OCI-LY1 (cell line): ENCODE measurements around the gene ZNF785.

ENCODE experiments used
- H2AFZ ChIP-seq: fragments of 200-600 bp; sonication (generic), shearing (Covaris generic); 2 replicates; pipeline ENCODE4 v1.6.0; 2014; ENCODE audit warnings: antibody characterized with exemption, mild to moderate bottlenecking, low read length
- H3F3A ChIP-seq: fragments of 200-600 bp; sonication (generic), shearing (Covaris generic); 2 replicates; pipeline ENCODE4 v1.6.0; 2014; ENCODE audit warnings: mild to moderate bottlenecking, antibody characterized with exemption, low read length, moderate library complexity; ENCODE audit not compliant: insufficient read depth
- H3K27ac ChIP-seq: fragments of 200-600 bp; sonication (generic); 2 replicates; pipeline ENCODE4 v1.5.1; 2014; ENCODE audit warnings: low read length, mixed run types, mild to moderate bottlenecking, low read depth; ENCODE audit not compliant: poor library complexity, severe bottlenecking
- H3K27me3 ChIP-seq: fragments of 200-600 bp; sonication (generic); 2 replicates; pipeline ENCODE4 v1.6.0; 2014; ENCODE audit warnings: antibody characterized with exemption, mild to moderate bottlenecking, low read length, moderate library complexity; ENCODE audit not compliant: insufficient read depth
- H3K36me3 ChIP-seq: fragments of 200-600 bp; sonication (generic); 2 replicates; pipeline ENCODE4 v1.6.1; 2014; ENCODE audit warnings: mild to moderate bottlenecking, antibody characterized with exemption, low read length, moderate library complexity, mixed read lengths; ENCODE audit not compliant: insufficient read depth
- H3K4me1 ChIP-seq: fragments of 200-600 bp; sonication (generic); 2 replicates; pipeline ENCODE4 v1.5.1; 2014; ENCODE audit warnings: mild to moderate bottlenecking, low read length, moderate library complexity; ENCODE audit not compliant: insufficient read depth, severe bottlenecking
- H3K4me2 ChIP-seq: fragments of 200-600 bp; sonication (generic), shearing (Covaris generic); 2 replicates; pipeline ENCODE4 v1.6.1; 2014; ENCODE audit warnings: low read length
- H3K4me3 ChIP-seq: fragments of 200-600 bp; sonication (generic); 2 replicates; pipeline ENCODE4 v1.5.1; 2014; ENCODE audit warnings: low read length, low read depth, mild to moderate bottlenecking, mixed read lengths; ENCODE audit not compliant: poor library complexity, severe bottlenecking
- H3K79me2 ChIP-seq: fragments of 200-600 bp; shearing (Covaris generic); 2 replicates; pipeline ENCODE4 v1.6.1; 2016; ENCODE audit warnings: mixed run types, low read length, mixed read lengths; ENCODE audit not compliant: insufficient read depth
- H3K9ac ChIP-seq: fragments of 200-600 bp; sonication (generic), shearing (Covaris generic); 2 replicates; pipeline ENCODE4 v1.6.1; 2014; ENCODE audit warnings: mild to moderate bottlenecking, low read length, mixed read lengths
- H3K9me2 ChIP-seq: fragments of 200-600 bp; sonication (generic), shearing (Covaris generic); 2 replicates; pipeline ENCODE4 v1.6.1; 2014; ENCODE audit warnings: low read depth, mild to moderate bottlenecking, low read length, mixed read lengths
- H3K9me3 ChIP-seq: fragments of 200-600 bp; shearing (Covaris generic); 2 replicates; pipeline ENCODE4 v1.6.1; 2014; ENCODE audit warnings: low read length, mixed read lengths
- H4K20me1 ChIP-seq: fragments of 200-600 bp; sonication (generic), shearing (Covaris generic); 2 replicates; pipeline ENCODE4 v1.6.0; 2016; ENCODE audit warnings: mild to moderate bottlenecking, low read length; ENCODE audit not compliant: insufficient read depth
- EZH2 ChIP-seq: fragments of 200-600 bp; sonication (generic), shearing (Covaris generic); IDR thresholded peaks from 2 replicates; pipeline ENCODE4 v1.8.0; 2017; ENCODE audit warnings: borderline replicate concordance, mixed run types, mild to moderate bottlenecking, antibody characterized with exemption, low read length, moderate library complexity, mixed read lengths
- TF ChIP-seq, protein P1 (sequence below): fragments of 200-600 bp; sonication (generic), shearing (Covaris generic); IDR thresholded peaks from 2 replicates; pipeline ENCODE4 v1.5.1; 2017; ENCODE audit warnings: mild to moderate bottlenecking, antibody characterized with exemption, low read length, moderate library complexity, mixed read lengths

The ZNF785 gene

DNA sequence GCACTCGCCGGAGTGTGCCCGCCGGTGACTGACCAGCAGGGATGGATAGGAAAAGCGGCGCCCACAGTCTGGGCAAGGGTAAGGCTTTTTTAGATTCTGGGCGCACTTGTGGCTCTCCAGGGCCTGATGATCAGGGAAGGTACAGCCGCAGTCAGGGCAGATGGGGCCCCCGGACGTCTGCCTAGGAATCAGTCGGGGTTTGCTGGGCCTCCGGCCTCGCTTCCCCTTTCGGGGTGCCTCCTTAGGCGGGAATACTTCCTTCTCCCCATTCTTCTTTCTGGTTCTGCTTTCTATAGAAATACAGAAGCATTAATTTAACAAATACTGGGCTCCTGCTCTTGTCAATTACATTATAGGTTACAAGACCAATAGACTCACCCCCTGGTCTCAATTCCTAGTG lies 19.7 kb upstream of the ZNF785 start:
- Histone ChIP-seq H3K4me1 (peaks cover 13% of the 10 kb centered on the region), H3K4me3 (no peak overlapping the region), H3K36me3 (peaks cover 48% of the 10 kb centered on the region), H2AFZ (no peak overlapping the region), H3K9me2 (no peaks in the 10 kb centered on the region), H3K4me2 (no peak overlapping the region), H3F3A (no peaks in the 10 kb centered on the region), H3K9ac (no peak overlapping the region), H3K9me3 (no peaks in the 10 kb centered on the region), H3K79me2 (no peaks in the 10 kb centered on the region), H3K27ac (no peak overlapping the region), H3K27me3 (no peaks in the 10 kb centered on the region), H4K20me1 (no peaks in the 10 kb centered on the region)
- TF ChIP-seq, protein P1, sequence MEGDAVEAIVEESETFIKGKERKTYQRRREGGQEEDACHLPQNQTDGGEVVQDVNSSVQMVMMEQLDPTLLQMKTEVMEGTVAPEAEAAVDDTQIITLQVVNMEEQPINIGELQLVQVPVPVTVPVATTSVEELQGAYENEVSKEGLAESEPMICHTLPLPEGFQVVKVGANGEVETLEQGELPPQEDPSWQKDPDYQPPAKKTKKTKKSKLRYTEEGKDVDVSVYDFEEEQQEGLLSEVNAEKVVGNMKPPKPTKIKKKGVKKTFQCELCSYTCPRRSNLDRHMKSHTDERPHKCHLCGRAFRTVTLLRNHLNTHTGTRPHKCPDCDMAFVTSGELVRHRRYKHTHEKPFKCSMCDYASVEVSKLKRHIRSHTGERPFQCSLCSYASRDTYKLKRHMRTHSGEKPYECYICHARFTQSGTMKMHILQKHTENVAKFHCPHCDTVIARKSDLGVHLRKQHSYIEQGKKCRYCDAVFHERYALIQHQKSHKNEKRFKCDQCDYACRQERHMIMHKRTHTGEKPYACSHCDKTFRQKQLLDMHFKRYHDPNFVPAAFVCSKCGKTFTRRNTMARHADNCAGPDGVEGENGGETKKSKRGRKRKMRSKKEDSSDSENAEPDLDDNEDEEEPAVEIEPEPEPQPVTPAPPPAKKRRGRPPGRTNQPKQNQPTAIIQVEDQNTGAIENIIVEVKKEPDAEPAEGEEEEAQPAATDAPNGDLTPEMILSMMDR: no peak
- TF ChIP-seq EZH2: no peak

DNA sequence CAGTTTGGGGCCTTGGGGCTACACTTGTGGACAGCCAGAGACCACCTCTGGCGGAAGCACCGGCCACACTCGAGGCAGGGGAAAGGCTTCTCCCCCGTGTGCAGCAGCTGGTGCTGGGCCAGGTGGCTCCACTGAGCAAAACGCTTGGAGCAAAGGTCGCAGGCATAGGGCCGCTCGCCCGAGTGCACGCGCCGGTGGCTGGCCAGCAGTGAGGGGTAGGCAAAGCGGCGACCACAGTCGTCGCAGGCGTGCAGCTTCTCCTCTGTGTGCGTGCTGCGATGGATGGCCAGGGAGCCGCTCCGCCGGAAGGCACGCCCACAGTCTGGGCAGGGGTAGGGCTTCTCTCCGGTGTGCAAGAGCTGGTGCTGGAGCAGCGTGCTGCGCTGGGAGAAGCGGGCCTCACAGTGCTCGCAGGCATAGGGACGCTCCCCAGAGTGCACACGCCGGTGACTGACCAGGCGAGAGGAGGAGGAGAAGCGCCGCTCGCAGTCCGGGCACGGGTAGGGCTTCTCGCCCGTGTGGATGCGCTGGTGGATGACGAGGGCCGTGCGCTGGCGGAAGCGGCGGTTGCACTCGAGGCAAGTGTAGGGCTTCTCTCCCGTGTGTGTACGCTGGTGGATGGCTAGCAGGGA lies 18.9 kb upstream of the ZNF785 start:
- Histone ChIP-seq H3K9ac (no peak overlapping the region), H3F3A (no peaks in the 10 kb centered on the region), H3K79me2 (no peaks in the 10 kb centered on the region), H3K36me3 (peaks cover 48% of the 10 kb centered on the region), H3K9me2 (no peaks in the 10 kb centered on the region), H3K9me3 (no peaks in the 10 kb centered on the region), H3K27me3 (no peaks in the 10 kb centered on the region), H4K20me1 (no peaks in the 10 kb centered on the region), H3K4me1 (peaks cover 16% of the 10 kb centered on the region), H3K4me3 (no peak overlapping the region), H2AFZ (no peak overlapping the region), H3K4me2 (no peak overlapping the region), H3K27ac (no peak overlapping the region)
- TF ChIP-seq EZH2: no peak
- TF ChIP-seq, protein P1: no peak

DNA sequence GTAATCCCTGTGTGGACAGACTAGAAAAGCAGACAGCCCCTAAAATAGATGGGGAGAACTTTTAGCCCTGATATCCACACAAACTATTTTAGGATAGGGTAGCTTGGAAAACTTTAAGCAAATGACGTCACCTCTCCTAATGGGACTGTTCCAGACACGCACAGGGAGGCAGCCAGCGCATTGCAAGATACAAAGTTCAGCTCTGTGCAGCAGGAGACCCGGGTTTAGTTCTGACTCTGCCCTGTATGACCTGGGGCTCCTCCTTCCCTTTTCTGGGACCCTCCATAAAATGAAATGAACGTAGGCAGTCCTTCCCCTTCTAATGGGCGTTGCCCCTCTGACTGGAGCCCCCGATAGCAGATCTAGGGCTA lies 18.4 kb upstream of the ZNF785 start:
- no peaks in the 10 kb centered on the region for H4K20me1 ChIP-seq
- H3K9me3 ChIP-seq: no peaks in the 10 kb centered on the region
- H3K9ac ChIP-seq: no peak overlapping the region
- no peak overlapping the region for H2AFZ ChIP-seq
- H3K27me3 ChIP-seq: no peaks in the 10 kb centered on the region
- H3K36me3 ChIP-seq: peaks cover 48% of the 10 kb centered on the region
- H3K4me3 ChIP-seq: no peak overlapping the region
- peaks cover 11% of the 10 kb centered on the region for H3K4me1 ChIP-seq
- H3F3A ChIP-seq: no peaks in the 10 kb centered on the region
- H3K9me2 ChIP-seq: no peaks in the 10 kb centered on the region
- no peak overlapping the region for H3K27ac ChIP-seq
- no peak overlapping the region for H3K4me2 ChIP-seq
- H3K79me2 ChIP-seq: no peaks in the 10 kb centered on the region
- TF ChIP-seq EZH2: no peak
- TF ChIP-seq, protein P1: no peak
